Middle frontal gyrus (tissue), 1 donor: ENCODE data around the gene NUDT2.

Experiments
- DNase-seq: peaks from one replicate; pipeline ENCODE4 v3.0.0-alpha.2; 2015; ENCODE audit warnings: low spot score; ENCODE audit errors: extremely low spot score

The NUDT2 gene

DNA sequence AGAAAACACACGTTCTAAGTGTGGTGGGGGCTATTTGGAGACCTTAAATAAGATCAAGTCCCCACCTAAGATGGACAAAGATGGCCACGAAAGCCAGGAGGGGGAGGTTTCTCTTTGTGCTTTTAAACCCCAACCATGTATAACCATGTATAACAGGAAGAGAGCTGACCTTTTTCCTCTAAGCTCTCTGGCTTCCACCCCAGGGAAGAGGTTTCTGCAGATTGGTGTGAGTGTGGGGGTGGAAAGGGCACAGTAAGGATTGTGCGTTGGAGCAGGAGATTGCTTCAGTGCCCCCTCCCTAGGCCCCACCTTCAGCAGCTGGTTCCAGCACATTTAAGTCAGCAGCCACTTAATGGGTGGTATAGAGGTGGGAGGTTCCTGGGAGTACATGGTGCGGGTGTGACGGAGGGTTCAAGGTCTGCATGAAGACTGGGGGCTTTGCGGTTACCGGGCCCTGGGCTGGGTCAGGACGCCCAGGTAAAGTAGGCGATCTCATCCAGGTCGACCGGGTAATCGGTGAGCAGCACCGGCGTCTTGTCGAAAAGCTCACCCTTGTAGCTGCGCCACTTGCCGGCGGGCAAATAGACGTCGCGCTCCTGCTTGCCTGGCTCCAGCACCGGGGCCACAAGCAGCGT is 41.1 kb downstream of the NUDT2 start:
- no peak for DNase-seq

DNA sequence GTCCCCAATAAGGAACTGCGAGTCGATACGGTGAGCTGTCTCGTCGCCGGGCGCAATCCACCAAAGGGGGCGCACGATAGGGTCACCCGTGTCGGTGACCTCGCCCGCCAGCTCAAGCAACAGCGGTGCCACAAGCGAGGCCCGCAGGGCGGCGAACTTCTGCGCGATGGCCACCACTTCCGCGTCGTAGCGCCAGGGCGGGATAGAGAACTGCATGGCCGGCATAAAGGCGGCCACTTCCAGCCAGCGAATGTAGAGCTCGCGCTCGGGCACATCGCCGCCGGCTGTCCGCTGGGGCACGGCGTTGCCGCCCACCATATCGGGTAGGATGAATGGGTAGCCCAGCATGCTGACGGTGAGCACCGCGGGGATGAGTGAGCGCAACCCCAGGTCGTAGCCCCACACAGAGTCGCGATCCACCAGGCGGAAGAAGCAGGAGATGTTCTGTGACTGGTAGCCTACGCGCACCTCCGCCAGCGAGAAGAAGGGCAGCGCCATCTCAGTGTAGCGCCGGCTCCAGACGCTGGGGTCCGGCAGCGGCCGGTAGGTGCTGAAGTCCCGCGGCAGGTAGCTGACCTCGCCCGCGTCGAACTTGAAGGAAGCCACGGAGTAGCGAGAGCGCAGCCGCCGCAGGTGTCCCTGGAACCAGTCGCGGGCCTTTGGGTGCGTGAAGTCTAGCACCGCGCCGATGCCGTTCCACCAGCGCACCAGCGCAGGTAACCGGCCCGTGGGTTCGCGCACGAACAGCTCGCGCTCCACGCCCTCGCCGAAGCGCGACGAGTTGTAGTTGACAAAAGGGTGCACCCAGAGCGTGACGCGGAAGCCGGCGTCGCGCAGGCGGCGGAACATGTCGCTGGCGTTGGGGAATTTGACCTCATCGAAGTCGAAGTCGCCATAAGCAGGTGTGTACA is 41.9 kb downstream of the NUDT2 start:
- no peak for DNase-seq

DNA sequence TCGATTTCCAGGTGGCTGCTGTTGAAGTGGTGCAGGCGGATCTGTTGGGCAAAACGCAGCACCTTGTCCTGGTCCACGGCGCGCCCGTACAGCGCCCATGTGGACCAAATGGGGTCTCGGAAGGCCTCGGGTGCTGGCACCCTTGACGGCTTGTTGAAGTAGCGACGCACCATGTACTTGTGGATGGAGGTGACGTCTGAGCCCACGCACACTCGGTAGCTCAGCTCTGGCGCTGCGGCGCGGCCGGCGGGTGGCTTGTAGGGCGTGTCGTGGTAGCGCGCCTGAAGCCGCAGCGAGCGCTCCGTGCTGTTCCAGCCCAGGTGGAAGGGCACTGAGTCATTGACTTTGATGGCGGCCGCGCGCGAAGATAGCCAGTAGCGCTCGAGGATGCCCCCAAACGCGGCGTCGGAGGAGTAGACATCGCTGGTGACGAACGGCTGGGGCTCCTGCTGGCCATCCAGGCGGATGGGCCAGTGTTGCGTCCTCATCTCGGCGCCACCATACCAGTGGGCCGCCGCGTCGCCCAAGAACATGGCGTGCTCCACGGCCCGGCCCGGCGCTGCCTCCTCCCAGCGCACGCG is 42.6 kb downstream of the NUDT2 start:
- no peak for DNase-seq

DNA sequence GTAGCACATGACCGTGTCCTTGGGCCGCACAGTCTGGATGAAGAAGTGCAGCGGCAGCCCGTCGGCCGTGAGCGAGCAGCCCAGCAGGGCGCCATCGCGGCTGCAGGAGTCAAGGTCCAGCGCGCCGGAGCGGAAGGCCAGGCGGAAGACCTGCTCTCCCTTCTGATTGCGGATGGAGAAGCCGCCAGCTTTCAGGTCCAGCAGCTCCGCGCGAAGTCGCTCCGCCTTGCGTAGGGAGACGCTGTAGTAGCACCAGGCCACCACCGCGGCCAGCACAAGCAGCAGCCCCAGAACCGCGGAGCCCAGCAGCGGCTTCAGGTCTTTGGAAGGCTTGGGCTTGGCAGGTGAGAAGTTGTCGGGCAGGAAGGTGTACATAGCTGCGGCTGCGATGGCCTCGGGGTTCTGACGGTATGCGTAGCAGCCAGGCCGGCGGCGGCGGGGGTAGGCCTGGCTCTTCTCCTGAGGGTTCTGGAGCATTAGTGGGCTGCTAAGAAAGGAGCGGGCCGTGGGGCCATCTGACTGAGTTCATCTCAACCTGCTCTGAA is 43.2 kb downstream of the NUDT2 start:
- DNase-seq = no peak

DNA sequence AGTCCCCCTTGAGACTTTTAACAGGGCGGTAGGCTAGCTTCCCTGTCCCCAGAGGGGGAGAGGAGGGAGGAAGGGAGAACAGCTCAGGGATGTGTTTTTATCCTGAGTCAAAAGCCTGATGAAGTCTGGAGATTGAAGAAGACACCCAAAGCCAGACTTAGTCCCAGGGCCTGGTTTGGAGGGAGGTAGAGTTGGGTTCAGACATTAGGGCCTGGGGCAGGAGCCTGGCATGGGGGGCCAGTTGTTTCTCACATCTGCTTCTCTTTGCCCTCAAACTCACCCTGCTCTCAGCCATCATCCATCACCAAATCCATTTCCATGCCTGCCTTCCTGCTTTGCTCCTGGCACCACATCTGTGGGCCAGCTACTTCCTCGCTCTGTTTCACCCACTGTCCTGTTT is 44.4 kb downstream of the NUDT2 start:
- DNase-seq = no peak

DNA sequence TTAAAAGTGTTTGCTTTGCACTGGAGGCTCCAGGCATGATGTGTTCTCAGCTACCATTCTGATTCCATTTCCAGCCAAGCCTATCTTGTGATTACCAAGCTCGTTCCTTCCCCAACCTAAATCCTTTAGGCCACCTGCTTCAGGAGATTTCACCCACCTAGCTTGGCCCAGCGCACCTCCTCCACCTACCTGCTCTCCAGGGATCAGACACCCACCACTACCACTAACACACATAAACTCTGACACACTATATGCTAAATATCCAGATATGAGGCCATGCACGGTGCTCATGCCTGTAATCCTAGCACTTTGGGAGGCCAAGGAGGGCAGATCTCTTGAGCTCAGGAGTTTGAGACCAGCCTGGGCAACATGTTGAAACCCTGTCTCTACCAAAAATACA is 45.0 kb downstream of the NUDT2 start:
- DNase-seq = no peak

DNA sequence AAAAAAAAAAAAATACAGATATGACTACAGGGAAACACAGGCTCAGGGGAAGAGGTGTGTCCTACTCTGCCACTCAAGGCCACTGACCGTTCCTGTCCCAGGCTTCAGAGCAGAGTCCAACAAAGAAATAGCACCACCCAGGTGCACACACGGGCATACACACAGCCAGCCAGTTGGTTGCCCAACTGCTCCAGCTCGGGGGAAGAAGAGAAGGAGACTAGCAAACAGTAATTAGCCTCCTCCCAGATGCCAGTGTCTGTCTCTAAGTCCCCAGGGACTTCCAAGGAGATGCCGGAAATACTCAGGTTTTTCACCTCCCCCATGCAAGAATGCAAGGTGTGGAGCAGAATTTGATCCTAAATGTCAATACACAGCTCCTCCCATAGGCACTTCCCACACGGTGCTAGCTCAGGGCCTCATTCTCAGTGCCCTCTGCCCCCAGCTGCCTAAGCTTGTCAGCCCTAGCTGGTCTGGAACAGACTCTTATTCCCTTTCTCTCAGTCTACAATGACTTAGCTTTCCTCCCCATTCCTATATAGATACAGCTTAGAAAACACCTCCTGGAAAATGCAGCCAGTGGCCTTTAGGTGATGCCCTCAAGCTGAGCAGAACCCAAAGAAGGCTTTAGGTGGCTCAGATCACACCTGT is 45.7 kb downstream of the NUDT2 start:
- no peak for DNase-seq

DNA sequence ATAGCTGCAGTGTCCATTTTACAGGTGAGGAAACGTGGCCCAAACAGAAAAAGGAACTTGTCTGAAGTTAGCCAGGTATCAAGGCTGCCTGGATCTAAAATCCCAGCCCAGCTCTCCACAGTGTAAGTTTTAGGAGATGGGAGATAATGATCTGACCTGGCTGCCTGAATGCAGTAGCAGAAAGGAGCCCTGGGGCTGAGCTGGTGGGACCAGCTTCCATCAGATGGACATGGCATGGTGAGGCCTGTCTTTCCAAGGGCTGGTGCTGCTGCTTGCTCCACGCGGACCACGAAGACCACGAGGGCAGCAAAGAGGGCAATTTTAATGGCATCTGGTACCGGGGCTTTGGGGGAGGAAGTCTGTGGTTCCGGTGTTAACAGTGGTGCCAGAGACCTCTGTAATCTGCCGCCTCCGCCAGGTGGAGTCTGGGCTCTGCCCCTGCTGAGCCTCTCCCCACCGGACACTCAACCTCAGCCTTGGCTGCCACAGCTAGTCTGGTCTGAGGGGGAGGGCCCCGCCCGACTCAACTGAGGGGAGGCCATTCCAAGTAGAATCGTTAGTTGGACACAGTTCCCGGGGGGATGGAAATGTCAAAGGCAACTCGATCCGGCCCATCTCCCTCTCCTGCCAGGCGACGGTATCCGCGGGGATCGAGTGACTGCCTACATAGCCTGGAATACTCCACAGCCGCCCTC is 46.7 kb downstream of the NUDT2 start:
- DNase-seq = no peak

DNA sequence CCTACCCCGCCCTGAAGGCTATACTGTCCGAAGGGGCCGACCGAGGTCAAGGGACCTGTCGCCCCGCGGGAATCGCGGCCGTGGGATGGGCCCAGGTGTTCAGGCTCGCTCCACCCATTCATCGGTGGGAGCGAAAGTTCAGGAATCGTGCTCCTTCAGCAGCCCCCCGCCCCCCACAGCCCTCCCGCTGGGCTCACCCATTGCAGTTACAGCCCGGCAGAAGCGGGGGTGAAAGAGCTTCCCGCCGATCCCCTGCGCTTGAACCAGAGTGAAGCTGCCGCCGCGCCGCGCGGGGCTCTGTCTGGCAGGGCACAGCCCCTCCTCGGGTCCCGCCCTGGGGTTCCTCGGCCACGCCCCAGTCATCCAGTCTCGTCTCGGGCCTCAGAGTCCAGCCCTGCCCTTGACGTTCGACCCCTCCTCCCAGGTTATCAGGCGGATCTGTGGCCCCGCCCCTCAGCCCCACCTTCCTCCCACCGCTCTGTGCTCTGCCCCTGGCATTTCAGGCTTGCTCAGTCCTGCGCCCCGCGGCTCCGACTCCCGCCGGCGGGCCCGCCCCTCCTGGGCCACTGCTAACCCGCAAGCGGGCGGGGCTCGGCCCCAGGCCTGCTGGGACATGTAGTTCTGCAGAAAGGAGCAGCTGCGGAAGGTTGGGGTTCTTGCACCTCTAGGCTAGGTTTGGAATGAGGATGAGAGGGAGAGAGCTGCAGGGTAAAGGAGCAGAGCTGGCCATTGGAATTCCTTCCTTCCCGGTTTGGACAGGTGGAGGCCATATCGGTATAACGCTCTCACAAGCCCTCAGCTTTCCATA is 47.4 kb downstream of the NUDT2 start, which contains the start of gene MYORG:
TSS of gene MYORG (minus strand) at position 303 of the 808 bp plus-strand sequence. CDS start 3,955 bp downstream, outside the sequence.
- DNase-seq = peak; percentile 84

DNA sequence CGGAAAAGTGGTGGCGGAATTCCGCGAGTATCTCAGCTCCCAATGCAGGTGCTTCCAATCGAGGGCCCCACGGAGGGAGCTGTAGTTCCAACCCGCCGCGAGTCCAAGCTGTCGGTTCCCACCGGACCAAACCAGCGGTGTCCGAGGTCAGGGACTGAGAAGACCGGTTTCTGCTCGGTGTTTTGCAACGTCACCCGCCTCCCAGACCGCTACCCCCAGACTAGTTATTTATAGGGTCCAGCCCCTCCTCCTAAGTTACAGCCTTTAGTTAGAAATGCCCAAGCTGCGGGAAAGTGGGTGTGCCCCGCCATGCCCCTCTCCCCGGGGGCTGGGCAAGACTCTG is 48.0 kb downstream of the NUDT2 start:
- no peak for DNase-seq

DNA sequence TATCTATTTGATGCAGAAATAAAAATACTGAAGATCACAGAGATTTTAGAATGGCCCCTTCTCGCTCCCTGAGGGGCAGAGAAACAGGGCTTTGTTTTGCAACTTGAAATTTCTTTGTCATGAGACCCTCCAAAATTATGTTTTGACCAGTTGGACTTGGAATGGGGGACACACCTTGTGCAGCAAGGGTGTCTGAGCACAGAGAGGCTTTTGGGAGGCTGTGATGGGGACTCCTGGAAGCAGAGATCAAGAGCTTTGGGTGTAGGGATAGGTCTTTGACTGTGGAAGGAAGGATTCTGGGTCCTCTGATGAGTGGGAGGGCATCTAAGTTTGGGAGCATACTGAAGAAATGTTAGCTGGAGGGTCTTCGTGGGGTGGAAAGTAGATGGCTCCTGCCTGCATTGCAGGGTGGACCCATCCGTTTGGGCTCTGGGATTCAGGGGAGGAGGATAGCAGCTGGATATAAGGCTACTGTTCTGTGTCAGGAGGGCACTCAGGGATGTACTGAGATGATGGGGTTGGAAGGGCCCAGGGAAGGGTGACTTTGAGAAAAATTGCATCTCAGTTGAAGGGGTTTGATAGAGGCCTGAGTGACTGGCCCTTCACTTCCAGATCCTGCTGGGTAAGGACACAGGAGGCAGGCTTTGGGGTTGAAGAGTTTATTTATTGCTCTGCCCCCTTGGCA is 49.1 kb downstream of the NUDT2 start:
- no peak for DNase-seq

DNA sequence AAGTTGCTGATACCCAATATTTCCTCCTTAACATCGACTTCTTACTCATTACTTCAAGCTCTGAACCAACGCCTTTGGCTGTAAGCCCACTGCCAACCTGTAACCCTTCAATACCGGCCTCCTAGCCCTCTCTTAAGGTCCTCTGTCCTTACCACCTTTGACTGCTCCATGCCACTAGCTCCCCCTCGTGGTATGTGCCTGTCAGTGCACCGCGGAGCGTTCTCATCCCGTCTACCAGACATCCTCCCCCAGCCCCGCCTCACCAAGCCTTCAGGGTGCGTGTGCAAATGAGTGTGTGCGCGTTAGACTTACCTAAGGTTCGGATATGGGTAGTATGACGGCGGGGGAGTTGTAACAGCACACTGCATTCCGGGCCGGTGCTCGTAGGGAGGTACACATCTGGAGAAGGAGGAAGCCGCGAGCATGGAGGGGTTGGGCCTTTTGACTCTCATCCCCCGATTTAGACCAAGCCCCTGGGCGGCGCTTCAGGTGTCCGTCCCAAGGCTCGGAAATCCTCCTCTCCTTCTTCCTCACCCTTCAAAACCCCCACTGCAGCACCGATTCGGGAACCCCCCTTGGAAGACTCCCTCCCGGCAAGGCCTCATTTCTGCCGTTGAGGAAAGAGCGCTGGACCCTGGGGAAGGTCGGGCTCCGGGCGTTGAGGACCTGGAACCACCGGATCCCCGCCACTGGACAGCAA is 50.1 kb downstream of the NUDT2 start:
- DNase-seq = peak; percentile 76

DNA sequence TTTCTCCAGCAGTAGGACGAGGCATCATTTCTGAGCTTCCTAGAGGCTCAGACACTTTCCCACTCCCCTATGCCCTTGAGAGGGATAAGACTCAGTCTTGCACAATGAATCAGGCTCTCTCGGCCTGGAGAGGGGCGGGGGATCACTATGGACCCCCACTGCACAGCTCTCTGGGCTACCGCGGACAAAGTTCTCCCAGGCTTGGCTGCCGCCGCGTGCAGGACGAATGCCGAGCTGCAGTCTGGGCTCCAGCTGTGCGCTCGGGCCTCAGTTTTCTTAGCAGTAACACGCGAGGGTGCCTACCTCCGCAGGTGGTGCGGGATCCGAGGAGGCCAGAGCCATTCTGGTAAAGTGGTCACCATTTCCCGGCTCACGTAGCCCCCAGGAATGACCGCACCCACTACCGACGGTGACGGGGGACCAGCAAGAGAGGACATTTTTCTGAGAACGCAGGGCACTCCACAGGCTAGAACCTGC is 50.7 kb downstream of the NUDT2 start:
- DNase-seq = no peak

DNA sequence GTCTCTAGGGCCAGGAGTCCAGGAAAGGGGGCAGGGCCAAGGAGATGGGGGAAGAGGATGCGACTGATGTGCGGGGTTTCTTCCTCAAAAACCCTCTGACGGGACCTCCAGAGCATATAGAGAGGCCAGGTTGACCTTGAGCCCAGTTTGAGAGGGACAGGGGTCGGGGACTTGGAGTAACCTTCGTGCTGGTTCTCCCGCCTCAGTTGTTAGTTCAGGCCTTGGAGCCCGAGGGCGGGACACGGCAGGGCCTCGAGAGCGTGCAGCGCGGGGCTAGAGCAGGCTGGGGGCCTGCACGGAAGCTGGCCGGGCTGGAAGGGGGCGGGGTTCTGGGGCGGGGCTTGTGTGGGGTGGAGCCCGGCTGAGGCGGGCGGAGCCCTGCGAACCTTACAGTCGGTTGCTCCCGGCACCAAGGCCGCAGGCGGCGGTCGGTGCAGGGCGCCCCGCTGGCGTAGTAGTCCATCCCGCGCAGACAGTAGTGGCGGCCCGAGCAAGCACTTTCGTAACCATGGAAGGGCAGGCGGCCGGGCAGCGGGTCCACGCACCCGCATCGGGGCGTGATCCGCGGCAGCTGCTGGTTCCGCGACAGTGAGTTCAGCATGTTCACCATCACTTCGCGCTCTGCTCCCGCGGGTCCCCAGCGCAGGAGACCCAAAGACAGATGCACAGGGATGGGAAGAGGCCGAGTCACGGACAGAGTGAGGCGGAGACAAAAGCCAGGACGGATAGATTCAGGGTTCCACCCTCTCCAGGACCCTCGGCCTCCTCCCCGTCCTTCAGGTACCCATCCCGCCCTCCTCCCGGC is 51.3 kb downstream of the NUDT2 start:
- no peak for DNase-seq

DNA sequence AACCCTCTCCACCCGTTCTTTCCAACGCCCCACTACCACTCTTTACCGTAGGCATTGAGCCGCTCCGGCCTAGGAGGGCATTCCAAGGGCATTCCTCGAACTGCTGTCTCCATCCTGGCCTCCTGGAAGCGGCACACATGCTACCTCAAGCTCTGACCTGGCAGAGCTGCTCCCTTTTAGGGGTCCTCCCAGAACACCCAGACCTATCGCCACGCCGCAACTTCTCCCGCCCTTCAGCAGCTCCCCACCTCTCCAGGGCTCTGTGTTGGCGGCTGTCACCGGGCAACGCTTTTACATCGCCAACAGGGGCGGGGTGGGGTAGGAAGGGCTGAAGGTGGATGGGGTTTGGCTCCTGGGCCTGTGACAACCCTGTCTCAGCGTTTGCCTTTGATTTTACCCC is 52.0 kb downstream of the NUDT2 start:
- DNase-seq = peak; percentile 20

DNA sequence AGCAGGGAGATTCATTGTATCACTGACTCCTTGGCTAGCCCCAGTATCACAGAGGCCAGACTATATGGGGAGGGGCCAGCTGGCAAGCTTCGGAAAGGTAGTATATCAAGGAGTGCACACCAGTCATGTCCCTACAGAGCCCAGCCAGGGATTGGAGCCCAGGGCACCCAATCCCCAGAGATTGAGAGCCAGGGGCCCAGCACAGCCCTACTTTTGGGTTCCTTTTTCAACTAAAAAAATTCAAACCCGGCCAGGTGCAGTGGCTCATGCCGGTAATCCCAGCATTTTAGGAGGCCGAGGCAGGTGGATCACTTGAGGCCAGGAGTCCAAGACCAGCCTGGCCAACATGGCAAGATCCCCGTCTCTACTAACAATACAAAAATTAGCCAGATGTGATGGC is 52.7 kb downstream of the NUDT2 start:
- no peak for DNase-seq

DNA sequence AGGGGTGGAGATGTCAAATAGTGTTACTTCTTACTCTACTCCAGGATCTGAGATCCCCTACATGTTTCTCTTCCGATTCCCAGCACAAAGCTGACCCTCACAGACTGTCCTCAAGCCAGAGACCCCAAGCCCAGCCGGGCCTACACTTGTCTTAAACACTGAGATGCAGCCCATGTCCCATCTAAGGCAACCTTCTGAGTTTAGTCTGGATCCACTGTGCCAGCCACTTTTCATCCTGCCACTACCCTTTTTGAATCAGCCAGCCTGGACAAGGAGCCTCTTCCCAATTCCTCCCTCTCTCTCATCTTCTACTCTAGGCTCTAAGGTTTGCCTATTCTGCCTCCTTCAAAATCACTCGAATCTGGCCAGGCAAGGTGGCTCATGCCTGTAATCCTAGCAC is 53.5 kb downstream of the NUDT2 start:
- no peak for DNase-seq

DNA sequence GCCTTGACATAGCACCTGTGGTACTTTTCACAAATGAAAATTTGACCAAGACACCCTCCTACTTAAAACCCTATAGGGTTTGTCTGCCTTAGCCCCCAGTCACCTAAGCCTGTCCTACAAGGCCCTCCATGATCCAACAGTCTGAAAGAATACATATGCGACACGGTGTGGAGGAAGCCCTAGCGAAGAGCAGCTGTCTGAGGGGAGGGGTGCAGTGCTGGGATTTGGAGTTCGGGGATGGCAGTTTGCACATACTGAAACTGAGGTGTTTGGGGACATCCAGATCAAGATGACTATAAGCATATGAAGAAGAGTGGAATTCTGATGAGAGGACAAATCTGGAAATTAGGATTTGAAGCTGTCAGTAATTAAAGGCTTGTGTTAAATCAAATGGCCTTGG is 54.5 kb downstream of the NUDT2 start:
- DNase-seq = no peak
